Measurements from ENCODE around the gene CHMP2A. TPM values are rescaled to one million over a fixed set of nuclear protein-coding genes. Genes with fewer than 3 reads are reported as not detected.

Gene CHMP2A
- total and polyA plus RNA-seq, 2 of the 13 experiments (the other 11 are each of a cell fraction or from before 2014, with no cell fraction given), result 49.7 to 55.0 TPM

- TF ChIP-seq KDM2A (CRISPR knock-in tag; IDR thresholded peaks at IDR 0.05; ENCODE audit: borderline replicate concordance, low read depth) (peak; percentile 96), MYC (CRISPR knock-in tag; IDR thresholded peaks at IDR 0.05; ENCODE audit: borderline replicate concordance) (peak; percentile 98), PCBP1 (IDR thresholded peaks at IDR 0.05; ENCODE audit: borderline replicate concordance, low read depth, low read length) (peak; percentile 87; the same call in 1 of the 2 replicates), NFKB2 (CRISPR knock-in tag; IDR thresholded peaks at IDR 0.05; ENCODE audit: borderline replicate concordance) (peak; percentile 80; the same call in 1 of the 2 replicates), PAXIP1 (CRISPR knock-in tag; conservative IDR thresholded peaks at IDR 0.05) (peak; percentile 64), ZNF260 (CRISPR knock-in tag; IDR thresholded peaks at IDR 0.05; ENCODE audit: borderline replicate concordance, low read depth) (no peak), ZIK1 (CRISPR knock-in tag; IDR thresholded peaks at IDR 0.05; ENCODE audit: borderline replicate concordance, low read depth) (peak; percentile 84; the same call in 1 of the 2 replicates), RAD21 (CRISPR knock-in tag; IDR thresholded peaks at IDR 0.05) (peak; percentile 97), STAG1 (CRISPR knock-in tag; IDR thresholded peaks at IDR 0.05) (peak; percentile 79), ZFP36 (IDR thresholded peaks at IDR 0.05; ENCODE audit: borderline replicate concordance, low read depth, low read length, partially characterized antibody) (no peak), CCDC6 (CRISPR knock-in tag; IDR thresholded peaks at IDR 0.05) (peak; percentile 93; the same call in 1 of the 2 replicates), NR3C1 (CRISPR knock-in tag; IDR thresholded peaks at IDR 0.05) (no peak), ZNF263 (CRISPR knock-in tag; IDR thresholded peaks at IDR 0.05) (0 out of 2 replicates have a peak, but pooled peaks have one; percentile 35), REST (IDR thresholded peaks at IDR 0.05; ENCODE audit: borderline replicate concordance in 1 of 2, low read depth in 1 of 2, low read length in 2 of 2) (no peak), MBD4 (IDR thresholded peaks at IDR 0.05; ENCODE audit: borderline replicate concordance, low read length) (no peak), ZNF563 (CRISPR knock-in tag; IDR thresholded peaks at IDR 0.05) (no peak), BHLHE40 (IDR thresholded peaks at IDR 0.05; ENCODE audit: low read length) (peak; percentile 54; the same call in 1 of the 2 replicates)
- TF ChIP-seq, protein P1, sequence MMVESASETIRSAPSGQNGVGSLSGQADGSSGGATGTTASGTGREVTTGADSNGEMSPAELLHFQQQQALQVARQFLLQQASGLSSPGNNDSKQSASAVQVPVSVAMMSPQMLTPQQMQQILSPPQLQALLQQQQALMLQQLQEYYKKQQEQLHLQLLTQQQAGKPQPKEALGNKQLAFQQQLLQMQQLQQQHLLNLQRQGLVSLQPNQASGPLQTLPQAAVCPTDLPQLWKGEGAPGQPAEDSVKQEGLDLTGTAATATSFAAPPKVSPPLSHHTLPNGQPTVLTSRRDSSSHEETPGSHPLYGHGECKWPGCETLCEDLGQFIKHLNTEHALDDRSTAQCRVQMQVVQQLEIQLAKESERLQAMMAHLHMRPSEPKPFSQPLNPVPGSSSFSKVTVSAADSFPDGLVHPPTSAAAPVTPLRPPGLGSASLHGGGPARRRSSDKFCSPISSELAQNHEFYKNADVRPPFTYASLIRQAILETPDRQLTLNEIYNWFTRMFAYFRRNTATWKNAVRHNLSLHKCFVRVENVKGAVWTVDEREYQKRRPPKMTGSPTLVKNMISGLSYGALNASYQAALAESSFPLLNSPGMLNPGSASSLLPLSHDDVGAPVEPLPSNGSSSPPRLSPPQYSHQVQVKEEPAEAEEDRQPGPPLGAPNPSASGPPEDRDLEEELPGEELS (CRISPR knock-in tag; IDR thresholded peaks at IDR 0.05), result peak; percentile 25; the same call in 1 of the 2 replicates
- TF ChIP-seq, protein P2, sequence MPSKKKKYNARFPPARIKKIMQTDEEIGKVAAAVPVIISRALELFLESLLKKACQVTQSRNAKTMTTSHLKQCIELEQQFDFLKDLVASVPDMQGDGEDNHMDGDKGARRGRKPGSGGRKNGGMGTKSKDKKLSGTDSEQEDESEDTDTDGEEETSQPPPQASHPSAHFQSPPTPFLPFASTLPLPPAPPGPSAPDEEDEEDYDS (CRISPR knock-in tag; IDR thresholded peaks at IDR 0.05), result peak; percentile 62; the same call in 1 of the 2 replicates
Measured at GRCh38 chr19:58513694-58514563, 41.0 kb downstream of the CHMP2A start (continued).
